Panc1 (cell line): ENCODE data around the gene SLC39A10. TPM values are rescaled to one million over a fixed set of nuclear protein-coding genes. Genes with fewer than 3 reads are reported as not detected.

Experiments used
- ATAC-seq: fragments of 200-7000 bp; cut with Tn5 transposase; 2 replicates; pipeline ENCODE4 v1.9.1; 2020; ENCODE audit warnings: mild to moderate bottlenecking, moderate library complexity
- BruUV-seq: library from RNA; stranded (reverse); fragments of 400-500 nt; replicated peaks from 2 replicates; lab custom pipeline; 2021; lab: Mats Ljungman, UMichigan
- CTCF ChIA-PET: fragments of 300-600 bp; sonication (Branson Sonifier 250); formaldehyde crosslinking; loops from one replicate; lab custom pipeline; 2022; ENCODE audit warnings: antibody characterized with exemption; lab: Charles Lee
- POLR2A ChIA-PET: fragments of 300-600 bp; sonication (Branson Sonifier 250); formaldehyde crosslinking; loops from one replicate; lab custom pipeline; 2022; ENCODE audit warnings: antibody characterized with exemption; lab: Charles Lee
- DNase-seq: peaks from one replicate; pipeline ENCODE4 v3.0.0-alpha.2; 2010; ENCODE audit warnings: low read depth, low spot score
- H3K27ac ChIP-seq: 2 replicates; pipeline ENCODE4 v1.5.1; 2011; ENCODE audit warnings: mild to moderate bottlenecking, low read length, inconsistent platforms
- H3K27me3 ChIP-seq: fragments of 200-500 bp; sonication (Bioruptor generic); 2 replicates; pipeline ENCODE4 v1.6.0; 2014; ENCODE audit warnings: low read length, inconsistent platforms; ENCODE audit not compliant: control insufficient read depth, insufficient read depth
- H3K36me3 ChIP-seq: fragments of 200-500 bp; sonication (Bioruptor generic); 2 replicates; pipeline ENCODE4 v1.5.1; 2014; ENCODE audit warnings: inconsistent platforms, mild to moderate bottlenecking, low read length, moderate library complexity; ENCODE audit not compliant: control insufficient read depth, insufficient read depth
- H3K4me1 ChIP-seq: 2 replicates; pipeline ENCODE4 v1.5.1; 2011; ENCODE audit warnings: inconsistent platforms, mild to moderate bottlenecking, low read length, moderate library complexity; ENCODE audit not compliant: control insufficient read depth, insufficient read depth
- H3K4me3 ChIP-seq, 2 experiments: 2 replicates each; pipeline ENCODE4 v1.5.1; 2011 to 2012; ENCODE audit warnings: low read depth in 2 of 2, low read length in 2 of 2, mild to moderate bottlenecking in 2 of 2, inconsistent platforms in 1 of 2, moderate library complexity in 1 of 2
- H3K9me3 ChIP-seq: fragments of 200-500 bp; sonication (Bioruptor generic); 2 replicates; pipeline ENCODE4 v1.5.1; 2014; ENCODE audit warnings: low read depth, mild to moderate bottlenecking, inconsistent platforms, low read length, moderate library complexity; ENCODE audit not compliant: control insufficient read depth, insufficient read depth
- POLR2AphosphoS5 ChIP-seq: IDR thresholded peaks from 2 replicates; pipeline ENCODE4 v1.6.1; 2012; ENCODE audit warnings: mild to moderate bottlenecking, low read depth, low read length, moderate library complexity
- SIN3A ChIP-seq: IDR thresholded peaks from 2 replicates; pipeline ENCODE4 v1.6.1; 2012; ENCODE audit warnings: low read depth, mild to moderate bottlenecking, low read length, moderate library complexity, borderline replicate concordance; ENCODE audit not compliant: insufficient read depth
- TCF7L2 ChIP-seq: IDR thresholded peaks from 2 replicates; pipeline ENCODE4 v1.6.1; 2011; ENCODE audit warnings: mild to moderate bottlenecking, low read depth, low read length, inconsistent platforms
- in situ Hi-C: cut with HindIII; loops from 2 replicates; pipeline ENCODE4 v1.10.0; 2016; ENCODE audit warnings: low sequenced_read_pairs, low pct_unique_long_range_greater_than_20kb
- intact Hi-C: fragments of 100-400 bp; cut with micrococcal nuclease; formaldehyde crosslinking; loops from one replicate; pipeline ENCODE4 v1.10.0; 2022; ENCODE audit not compliant: unreplicated experiment
- total RNA-seq: library from RNA; stranded (reverse); gene quantifications from one replicate; pipeline ENCODE4 v1.2.1, GENCODE V29; 2021; ENCODE audit not compliant: unreplicated experiment
- TF ChIP-seq, protein P1 (sequence below), 2 experiments: IDR thresholded peaks; 2 replicates each; pipeline ENCODE4 v1.6.1; 2011 to 2012; ENCODE audit warnings: low read depth in 2 of 2, control low read depth in 1 of 2, low read length in 1 of 2, mild to moderate bottlenecking in 1 of 2, moderate library complexity in 1 of 2; ENCODE audit not compliant: insufficient read depth in 1 of 2
- TF ChIP-seq, protein P2 (sequence below): fragments of 450-650 bp; IDR thresholded peaks from 2 replicates; pipeline ENCODE4 v1.5.1; 2017; ENCODE audit warnings: mild to moderate bottlenecking

The SLC39A10 gene
- total RNA-seq, 1 experiment from 2014 or later, result 45.9 TPM

DNA sequence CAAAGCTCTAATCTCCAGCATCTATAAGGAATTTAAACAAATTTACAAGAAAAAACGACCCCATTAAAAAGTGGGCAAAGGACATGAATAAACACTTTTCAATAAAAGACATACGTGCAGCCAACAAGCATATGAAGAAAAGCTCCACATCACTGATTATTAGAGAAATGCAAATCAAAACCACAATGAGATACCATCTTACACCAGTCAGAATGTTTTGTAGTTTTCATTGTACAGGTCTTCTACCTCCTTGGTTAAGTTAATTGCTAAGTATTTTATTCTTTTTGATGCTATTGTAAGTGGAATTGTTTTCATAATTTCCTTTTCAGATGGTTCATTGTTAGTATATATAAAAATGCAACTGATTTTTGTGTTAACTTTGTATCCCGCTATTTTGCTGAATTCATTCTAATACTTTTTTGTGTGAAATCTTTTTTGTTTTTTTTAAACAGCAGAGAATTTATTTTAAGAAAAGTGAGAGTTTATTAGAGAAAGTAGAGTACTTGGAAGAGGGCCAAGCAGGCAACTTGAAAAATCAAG is 40.7 kb downstream of the SLC39A10 start:
- Histone ChIP-seq H3K27me3 (no peaks in the 10 kb centered on the region), H3K27ac (no peak overlapping the region), H3K36me3 (no peaks in the 10 kb centered on the region), H3K9me3 (peaks cover 8% of the 10 kb centered on the region; the same call in 1 of the 2 replicates), H3K4me1 (no peaks in the 10 kb centered on the region), H3K4me3 (no peak overlapping the region)
- in situ Hi-C loops (no loop called here), intact Hi-C loops (no loop called here)
- TF ChIP-seq, protein P1, sequence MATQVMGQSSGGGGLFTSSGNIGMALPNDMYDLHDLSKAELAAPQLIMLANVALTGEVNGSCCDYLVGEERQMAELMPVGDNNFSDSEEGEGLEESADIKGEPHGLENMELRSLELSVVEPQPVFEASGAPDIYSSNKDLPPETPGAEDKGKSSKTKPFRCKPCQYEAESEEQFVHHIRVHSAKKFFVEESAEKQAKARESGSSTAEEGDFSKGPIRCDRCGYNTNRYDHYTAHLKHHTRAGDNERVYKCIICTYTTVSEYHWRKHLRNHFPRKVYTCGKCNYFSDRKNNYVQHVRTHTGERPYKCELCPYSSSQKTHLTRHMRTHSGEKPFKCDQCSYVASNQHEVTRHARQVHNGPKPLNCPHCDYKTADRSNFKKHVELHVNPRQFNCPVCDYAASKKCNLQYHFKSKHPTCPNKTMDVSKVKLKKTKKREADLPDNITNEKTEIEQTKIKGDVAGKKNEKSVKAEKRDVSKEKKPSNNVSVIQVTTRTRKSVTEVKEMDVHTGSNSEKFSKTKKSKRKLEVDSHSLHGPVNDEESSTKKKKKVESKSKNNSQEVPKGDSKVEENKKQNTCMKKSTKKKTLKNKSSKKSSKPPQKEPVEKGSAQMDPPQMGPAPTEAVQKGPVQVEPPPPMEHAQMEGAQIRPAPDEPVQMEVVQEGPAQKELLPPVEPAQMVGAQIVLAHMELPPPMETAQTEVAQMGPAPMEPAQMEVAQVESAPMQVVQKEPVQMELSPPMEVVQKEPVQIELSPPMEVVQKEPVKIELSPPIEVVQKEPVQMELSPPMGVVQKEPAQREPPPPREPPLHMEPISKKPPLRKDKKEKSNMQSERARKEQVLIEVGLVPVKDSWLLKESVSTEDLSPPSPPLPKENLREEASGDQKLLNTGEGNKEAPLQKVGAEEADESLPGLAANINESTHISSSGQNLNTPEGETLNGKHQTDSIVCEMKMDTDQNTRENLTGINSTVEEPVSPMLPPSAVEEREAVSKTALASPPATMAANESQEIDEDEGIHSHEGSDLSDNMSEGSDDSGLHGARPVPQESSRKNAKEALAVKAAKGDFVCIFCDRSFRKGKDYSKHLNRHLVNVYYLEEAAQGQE (IDR thresholded peaks at IDR 0.05; ENCODE audit: insufficient read depth in 1 of 2, low read depth in 2 of 2, low read length in 1 of 2), result no peak
- TF ChIP-seq SIN3A, result no peak
- no peak for TF ChIP-seq TCF7L2
- no peak for ATAC-seq
- BruUV-seq, result no TSS peak
- CTCF ChIA-PET, result no interaction called here
- no peak for DNase-seq
- POLR2A ChIA-PET, result no interaction called here

DNA sequence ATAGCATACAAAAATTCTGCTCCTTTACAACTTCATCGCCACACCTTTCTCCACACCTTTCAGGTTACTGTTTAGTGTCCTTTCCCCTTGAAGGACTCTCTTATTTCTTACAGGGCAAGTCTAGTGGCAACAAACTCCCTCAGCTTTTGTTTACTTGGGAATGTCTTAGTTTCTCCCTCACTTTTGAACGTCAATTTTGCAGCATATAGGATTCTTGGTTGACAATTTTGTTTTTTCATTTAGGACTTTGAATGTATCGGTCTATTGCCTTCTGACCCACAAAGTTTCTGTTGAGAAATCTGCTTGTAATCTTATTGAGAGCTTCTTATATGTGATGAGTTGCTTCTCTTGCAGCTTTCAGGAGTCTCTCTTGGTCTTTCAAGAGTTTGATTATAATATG is 43.5 kb downstream of the SLC39A10 start:
- intact Hi-C loops (no loop called here), in situ Hi-C loops (no loop called here)
- no peak for TF ChIP-seq TCF7L2
- TF ChIP-seq, protein P1 (IDR thresholded peaks at IDR 0.05; ENCODE audit: insufficient read depth in 1 of 2, low read depth in 2 of 2, low read length in 1 of 2), result no peak
- TF ChIP-seq, protein P2, sequence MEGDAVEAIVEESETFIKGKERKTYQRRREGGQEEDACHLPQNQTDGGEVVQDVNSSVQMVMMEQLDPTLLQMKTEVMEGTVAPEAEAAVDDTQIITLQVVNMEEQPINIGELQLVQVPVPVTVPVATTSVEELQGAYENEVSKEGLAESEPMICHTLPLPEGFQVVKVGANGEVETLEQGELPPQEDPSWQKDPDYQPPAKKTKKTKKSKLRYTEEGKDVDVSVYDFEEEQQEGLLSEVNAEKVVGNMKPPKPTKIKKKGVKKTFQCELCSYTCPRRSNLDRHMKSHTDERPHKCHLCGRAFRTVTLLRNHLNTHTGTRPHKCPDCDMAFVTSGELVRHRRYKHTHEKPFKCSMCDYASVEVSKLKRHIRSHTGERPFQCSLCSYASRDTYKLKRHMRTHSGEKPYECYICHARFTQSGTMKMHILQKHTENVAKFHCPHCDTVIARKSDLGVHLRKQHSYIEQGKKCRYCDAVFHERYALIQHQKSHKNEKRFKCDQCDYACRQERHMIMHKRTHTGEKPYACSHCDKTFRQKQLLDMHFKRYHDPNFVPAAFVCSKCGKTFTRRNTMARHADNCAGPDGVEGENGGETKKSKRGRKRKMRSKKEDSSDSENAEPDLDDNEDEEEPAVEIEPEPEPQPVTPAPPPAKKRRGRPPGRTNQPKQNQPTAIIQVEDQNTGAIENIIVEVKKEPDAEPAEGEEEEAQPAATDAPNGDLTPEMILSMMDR, result no peak
- TF ChIP-seq POLR2AphosphoS5, result no peak
- TF ChIP-seq SIN3A, result no peak
- POLR2A ChIA-PET, result no interaction called here
- ATAC-seq (no peak), DNase-seq (no peak)
- Histone ChIP-seq H3K4me1 (no peaks in the 10 kb centered on the region), H3K27me3 (no peaks in the 10 kb centered on the region), H3K27ac (no peak overlapping the region), H3K9me3 (peaks cover 8% of the 10 kb centered on the region; the same call in 1 of the 2 replicates), H3K4me3 (no peak overlapping the region), H3K36me3 (no peaks in the 10 kb centered on the region)
- BruUV-seq, result no TSS peak
- CTCF ChIA-PET, result no interaction called here
